ENCODE measurements around the gene TNPO3. TPM values are rescaled to one million over a fixed set of nuclear protein-coding genes. Genes with fewer than 3 reads are reported as not detected.
A peak's percentile ranks its signal among the peaks of the same experiment; 100 is the strongest.
"Not testable (repeated sequence)": the region's sequence is repeated elsewhere in the genome, so short reads cannot be mapped to it uniquely, and the experiment has no call there.

Gene TNPO3
- total and polyA plus RNA-seq, 10 of the 15 experiments (the other 5 are each of a cell fraction or from before 2014, with no cell fraction given), result 17.6 to 91.8 (median 65.9) TPM

- H3K9me3 ChIP-seq (replicated peaks; ENCODE audit: control insufficient read depth, insufficient read depth, low read length), result no peaks in the 10 kb centered on the region
- H3K9ac ChIP-seq (ENCODE audit: control insufficient read depth, insufficient read depth, low read length), result 0 out of 2 replicates have a peak overlapping the region, but pooled peaks have one; percentile 4
- peak overlapping the region; percentile 10; the same call in 1 of the 2 replicates for H3K27ac ChIP-seq (ENCODE audit: control insufficient read depth, insufficient read depth)
- peaks cover 38% of the 10 kb centered on the region for H3K4me1 ChIP-seq (ENCODE audit: control insufficient read depth, insufficient read depth, low read length)
- no peak for FAIRE-seq
- H3K4me2 ChIP-seq (ENCODE audit: control insufficient read depth, insufficient read depth), result peak overlapping the region; percentile 53
- H3K79me2 ChIP-seq (ENCODE audit: control insufficient read depth, insufficient read depth, low read length), result peaks cover 95% of the 10 kb centered on the region
- BruUV-seq (replicated peaks), result no TSS peak
- peak; percentile 44 for ATAC-seq
- POLR2A ChIA-PET, result interaction anchor here (1.0 to 5.1 kb wide), 6 partner anchors 9 to 66 kb away, joined by 3 to 42 read pairs (median 4); partner anchors contain the start of gene TNPO3
- TF ChIP-seq EED (IDR thresholded peaks at IDR 0.05; ENCODE audit: low read depth), result 0 out of 2 replicates have a peak, but pooled peaks have one; percentile 12
- TF ChIP-seq SIX5 (IDR thresholded peaks at IDR 0.05; ENCODE audit: low read depth, low read length, severe bottlenecking), result no peak
- DNase-seq (ENCODE audit: low read depth, low spot score), result no peak
- H2AFZ ChIP-seq (ENCODE audit: control insufficient read depth, low read depth, low read length), result no peak overlapping the region
- in situ Hi-C loops (cut with MboI), result no loop called here
- RAD21 ChIA-PET (ENCODE audit: unreplicated experiment), result interaction anchor here (0.7 to 4.4 kb wide), 8 partner anchors 12 to 101 kb away, joined by 3 to 24 read pairs (median 5); partner anchors contain the start of gene TNPO3
- intact Hi-C loops (cut with micrococcal nuclease; ENCODE audit: unreplicated experiment), result no loop called here
- no peak overlapping the region for H3K4me3 ChIP-seq
- H3K27me3 ChIP-seq (replicated peaks in 1 of 2; ENCODE audit: control insufficient read depth in 2 of 2, insufficient read depth in 2 of 2, low read length in 1 of 2), result no peaks in the 10 kb centered on the region
- SMC1A ChIA-PET (ENCODE audit: uncharacterized antibody, unreplicated experiment), result interaction anchor here (0.6 to 5.6 kb wide), 18 partner anchors 10 to 122 kb away, joined by 3 to 49 read pairs (median 7); partner anchors contain the start of gene TNPO3
- H4K20me1 ChIP-seq (ENCODE audit: control insufficient read depth, insufficient read depth), result no peaks in the 10 kb centered on the region
- peaks cover 8 to 9% of the 10 kb centered on the region in 2 experiments for H3K36me3 ChIP-seq (ENCODE audit: control insufficient read depth in 2 of 2, insufficient read depth in 2 of 2, low read length in 1 of 2)
- WGBS (ENCODE audit: insufficient coverage, insufficient replicate concordance, low lambda C conversion rate, missing lambda C conversion rate), result 20% methylated on average over 3 of the region's 3 CpGs
- CTCF ChIA-PET, result interaction anchor here (1.0 to 3.4 kb wide), 7 partner anchors 10 to 581 kb away, joined by 3 to 13 read pairs (median 8); partner anchors contain the start of gene TNPO3
These were observed 13.5 kb downstream of the TNPO3 start for GRCh38 chr7:129041142-129042085.

GRCh38 chr7:129038468-129038867, 16.4 kb downstream of the TNPO3 start:
- ATAC-seq; H4K20me1 ChIP-seq (ENCODE audit: control insufficient read depth, insufficient read depth); DNase-seq (ENCODE audit: low read depth, low spot score); H3K27me3 ChIP-seq (replicated peaks in 1 of 2; ENCODE audit: control insufficient read depth in 2 of 2, insufficient read depth in 2 of 2, low read length in 1 of 2); H3K27ac ChIP-seq (ENCODE audit: control insufficient read depth, insufficient read depth); in situ Hi-C loops (cut with MboI); intact Hi-C loops (cut with micrococcal nuclease; ENCODE audit: unreplicated experiment); H3K9ac ChIP-seq (ENCODE audit: control insufficient read depth, insufficient read depth, low read length); FAIRE-seq; BruUV-seq (replicated peaks); H3K4me2 ChIP-seq (ENCODE audit: control insufficient read depth, insufficient read depth); H3K4me3 ChIP-seq; H2AFZ ChIP-seq (ENCODE audit: control insufficient read depth, low read depth, low read length); H3K9me3 ChIP-seq (replicated peaks; ENCODE audit: control insufficient read depth, insufficient read depth, low read length): not testable (repeated sequence)
- Histone ChIP-seq H3K36me3 (ENCODE audit: control insufficient read depth in 2 of 2, insufficient read depth in 2 of 2, low read length in 1 of 2) (peaks cover 10 to 23% of the 10 kb centered on the region in 2 experiments), H3K4me1 (ENCODE audit: control insufficient read depth, insufficient read depth, low read length) (peaks cover 16% of the 10 kb centered on the region), H3K79me2 (ENCODE audit: control insufficient read depth, insufficient read depth, low read length) (peaks cover 85% of the 10 kb centered on the region)
- RAD21 ChIA-PET (ENCODE audit: unreplicated experiment), result interaction anchor here (1.0 kb wide), 1 partner anchor 29 kb away, joined by 3 read pairs; no protein-coding TSS in a partner anchor
- POLR2A ChIA-PET, result interaction anchor here (0.7 kb wide), 1 partner anchor 18 kb away, joined by 3 read pairs; no protein-coding TSS in a partner anchor
- SMC1A ChIA-PET (ENCODE audit: uncharacterized antibody, unreplicated experiment), result interaction anchor here (1.2 to 1.4 kb wide), 2 partner anchors 11 to 22 kb away, joined by 3 read pairs; no protein-coding TSS in a partner anchor
- CTCF ChIA-PET, result interaction anchor here (0.9 kb wide), 1 partner anchor 41 kb away, joined by 3 read pairs; no protein-coding TSS in a partner anchor
- 82% methylated on average over 2 of the region's 2 CpGs for WGBS (ENCODE audit: insufficient coverage, insufficient replicate concordance, low lambda C conversion rate, missing lambda C conversion rate)
